Raji (cell line): ENCODE results near the gene GUCA1A.

ENCODE experiments used
- POLR2A ChIP-seq: IDR thresholded peaks from 2 replicates; pipeline ENCODE4 v1.6.1; 2011; ENCODE audit warnings: low read depth, low read length, control low read depth; ENCODE audit not compliant: insufficient read depth

The GUCA1A gene

GRCh38 chr6:42212442-42212841 is 39.3 kb downstream of the GUCA1A start:
- TF ChIP-seq POLR2A: no peak

- no peak for TF ChIP-seq POLR2A
Measured at GRCh38 chr6:42217157-42217518, 44.0 kb downstream of the GUCA1A start.

GRCh38 chr6:42217519-42218367 is 44.6 kb downstream of the GUCA1A start, which contains the start of gene MRPS10:
Gene MRPS10 (minus strand): TSS chr6:42217861. CDS start chr6:42217849, 12 bp downstream.
- peak; percentile 90 for TF ChIP-seq POLR2A

GRCh38 chr6:42220807-42221206 is 47.6 kb downstream of the GUCA1A start:
- TF ChIP-seq POLR2A: no peak

GRCh38 chr6:42221546-42221945 is 48.4 kb downstream of the GUCA1A start:
- TF ChIP-seq POLR2A: no peak

GRCh38 chr6:42222448-42222847 is 49.3 kb downstream of the GUCA1A start:
- TF ChIP-seq POLR2A: no peak

GRCh38 chr6:42224222-42225028 is 51.3 kb downstream of the GUCA1A start:
- TF ChIP-seq POLR2A: no peak

- TF ChIP-seq POLR2A: no peak
Measured at GRCh38 chr6:42225029-42225339, 51.8 kb downstream of the GUCA1A start.

- no peak for TF ChIP-seq POLR2A
Measured at GRCh38 chr6:42225419-42225818, 52.3 kb downstream of the GUCA1A start.

- no peak for TF ChIP-seq POLR2A
Measured at GRCh38 chr6:42226161-42226611, 53.0 kb downstream of the GUCA1A start.

GRCh38 chr6:42226645-42227143 is 53.5 kb downstream of the GUCA1A start:
- no peak for TF ChIP-seq POLR2A

GRCh38 chr6:42227173-42227850 is 54.1 kb downstream of the GUCA1A start:
- no peak for TF ChIP-seq POLR2A

GRCh38 chr6:42228305-42228704 is 55.1 kb downstream of the GUCA1A start:
- no peak for TF ChIP-seq POLR2A
